UCSD-AML1 (cell line): ENCODE results near the gene STYX.
"Not testable (repeated sequence)": the region's sequence is repeated elsewhere in the genome, so short reads cannot be mapped to it uniquely, and the experiment has no call there.

ENCODE experiments used
- DNase-seq: peaks from one replicate; lab custom pipeline; 2025; ENCODE audit not compliant: unreplicated experiment; lab: John Stamatoyannopoulos, UW

STYX gene

DNA sequence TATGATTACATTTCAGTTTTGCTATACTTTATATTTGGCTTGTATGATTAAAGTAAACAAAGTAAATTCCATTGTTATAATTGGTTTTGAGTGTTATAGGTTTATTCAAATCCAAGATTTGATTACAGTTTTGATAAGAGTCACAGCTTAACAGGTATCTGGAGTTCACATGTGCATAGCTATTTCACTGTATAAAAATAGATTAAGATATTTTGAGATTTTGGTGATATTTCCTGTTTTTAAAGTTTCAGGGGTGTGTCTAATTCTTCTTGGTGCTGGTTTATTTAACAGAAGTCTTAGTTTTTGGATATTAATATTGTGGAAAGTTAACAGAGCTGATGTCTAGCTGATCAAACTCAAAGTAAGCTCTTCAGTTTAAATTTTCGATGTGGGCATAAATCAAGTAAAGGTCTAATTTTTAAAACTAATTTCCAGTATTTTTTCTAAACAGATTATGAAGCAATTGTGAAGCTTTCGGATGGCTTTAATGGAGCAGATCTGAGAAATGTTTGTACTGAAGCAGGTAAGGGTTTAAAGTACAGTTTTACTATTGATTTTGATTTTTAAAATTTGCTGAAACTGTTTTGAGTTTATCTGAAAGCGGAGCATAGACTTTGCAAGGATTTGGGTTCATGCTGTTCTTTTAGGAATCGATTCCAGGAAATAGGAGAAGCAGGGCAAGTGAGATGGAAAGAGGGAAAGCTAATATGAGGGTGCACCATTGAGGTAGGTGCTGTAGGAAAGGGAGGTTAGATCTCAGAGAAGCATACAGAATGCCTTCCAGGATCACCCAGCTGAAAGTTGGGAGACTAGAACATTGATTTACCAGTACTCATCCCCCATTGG, 6.2 kb upstream of the STYX start:
- no peak for DNase-seq

DNA sequence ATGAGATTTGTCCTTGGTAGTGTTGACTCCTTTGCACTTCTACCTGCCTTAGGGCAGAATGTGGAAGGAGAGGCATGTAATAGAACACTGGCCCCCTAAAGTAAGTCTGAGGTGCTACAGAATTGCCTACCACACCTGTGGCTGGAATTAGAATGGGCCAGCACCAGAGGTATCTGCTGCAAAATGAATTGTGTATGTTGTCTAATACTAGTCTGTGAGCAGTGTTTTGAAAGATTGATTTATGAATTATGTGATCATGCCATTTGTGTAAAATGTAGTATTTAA, 5.7 kb upstream of the STYX start:
- DNase-seq: no peak

DNA sequence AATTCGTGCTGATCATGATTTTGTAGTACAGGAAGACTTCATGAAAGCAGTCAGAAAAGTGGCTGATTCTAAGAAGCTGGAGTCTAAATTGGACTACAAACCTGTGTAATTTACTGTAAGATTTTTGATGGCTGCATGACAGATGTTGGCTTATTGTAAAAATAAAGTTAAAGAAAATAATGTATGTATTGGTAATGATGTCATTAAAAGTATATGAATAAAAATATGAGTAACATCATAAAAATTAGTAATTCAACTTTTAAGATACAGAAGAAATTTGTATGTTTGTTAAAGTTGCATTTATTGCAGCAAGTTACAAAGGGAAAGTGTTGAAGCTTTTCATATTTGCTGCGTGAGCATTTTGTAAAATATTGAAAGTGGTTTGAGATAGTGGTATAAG, 2.5 kb upstream of the STYX start:
- not testable (repeated sequence) for DNase-seq

DNA sequence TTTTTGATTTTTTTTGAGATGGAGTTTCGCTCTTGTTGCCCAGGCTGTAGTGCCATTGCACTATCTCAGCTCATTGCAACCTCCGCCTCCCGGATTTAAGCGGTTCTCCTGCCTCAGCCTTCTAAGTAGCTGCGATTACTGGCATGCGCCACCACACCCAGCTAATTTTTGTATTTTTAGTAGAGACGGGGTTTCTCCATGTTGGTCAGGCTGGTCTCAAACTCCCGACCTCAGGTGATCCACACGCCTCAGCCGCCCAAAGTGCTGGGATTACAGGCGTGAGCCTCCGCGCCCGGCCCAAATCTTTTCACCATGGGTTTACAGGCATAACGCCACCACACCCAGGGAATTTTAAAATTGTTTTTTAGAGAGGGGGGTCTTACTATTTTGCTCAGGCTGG, 931 bp upstream of the STYX start:
- DNase-seq: not testable (repeated sequence)

DNA sequence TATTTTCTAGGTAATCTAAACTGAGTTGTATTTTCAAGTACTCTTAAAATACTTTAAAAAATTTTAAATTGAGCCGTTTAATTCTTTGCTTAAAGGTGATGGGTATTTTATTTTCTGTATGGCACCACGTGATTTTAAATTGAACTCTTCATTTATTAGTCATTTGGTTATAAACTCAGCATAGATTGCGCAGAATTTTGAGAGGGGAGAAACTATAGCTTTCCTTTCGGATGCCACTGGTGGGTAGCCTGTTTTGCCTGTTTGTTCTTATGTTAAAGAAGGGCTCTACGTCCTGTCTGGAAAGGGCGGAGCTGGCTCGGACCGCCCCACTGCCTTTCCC, 411 bp upstream of the STYX start:
- DNase-seq: no peak

DNA sequence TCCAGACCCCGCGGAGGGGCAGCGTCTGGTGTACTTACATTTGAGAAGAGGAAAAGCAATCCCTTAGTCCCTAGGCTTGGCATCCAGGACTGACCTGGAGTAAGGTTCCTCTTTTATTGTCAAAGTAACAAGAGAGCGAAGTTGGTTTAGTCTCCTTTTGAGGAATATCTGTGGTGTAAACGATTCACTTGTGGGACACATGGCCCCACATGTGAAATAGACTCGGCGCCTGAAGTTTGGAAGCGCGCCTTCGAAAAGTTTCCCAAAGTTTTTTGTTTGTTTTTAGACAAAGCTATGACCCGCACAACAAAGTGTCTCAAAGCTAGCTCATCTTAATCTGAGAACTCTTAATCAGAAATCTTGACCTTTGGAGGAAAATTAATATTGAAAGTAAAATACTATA, 744 bp downstream of the STYX start:
- DNase-seq: no peak

DNA sequence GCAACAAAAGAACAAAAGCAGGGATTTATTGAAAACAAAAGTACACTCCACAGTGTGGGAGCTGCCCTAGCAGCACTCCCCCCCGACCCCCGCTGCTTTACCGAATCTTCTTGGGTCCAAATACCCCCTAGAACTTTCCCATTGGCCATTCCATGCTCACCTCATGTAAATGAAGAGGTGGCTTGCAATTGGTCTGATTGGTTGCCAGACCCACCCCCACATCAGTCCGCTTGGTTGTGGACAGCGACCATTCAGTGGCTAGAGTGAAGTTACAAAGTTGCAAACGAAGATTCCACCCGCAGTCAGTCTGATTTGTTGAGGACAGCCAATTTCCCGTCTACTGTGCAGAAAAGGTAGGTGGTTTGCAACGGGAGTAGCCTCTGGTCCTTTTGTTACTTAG, 3.9 kb downstream of the STYX start:
- DNase-seq: no peak

DNA sequence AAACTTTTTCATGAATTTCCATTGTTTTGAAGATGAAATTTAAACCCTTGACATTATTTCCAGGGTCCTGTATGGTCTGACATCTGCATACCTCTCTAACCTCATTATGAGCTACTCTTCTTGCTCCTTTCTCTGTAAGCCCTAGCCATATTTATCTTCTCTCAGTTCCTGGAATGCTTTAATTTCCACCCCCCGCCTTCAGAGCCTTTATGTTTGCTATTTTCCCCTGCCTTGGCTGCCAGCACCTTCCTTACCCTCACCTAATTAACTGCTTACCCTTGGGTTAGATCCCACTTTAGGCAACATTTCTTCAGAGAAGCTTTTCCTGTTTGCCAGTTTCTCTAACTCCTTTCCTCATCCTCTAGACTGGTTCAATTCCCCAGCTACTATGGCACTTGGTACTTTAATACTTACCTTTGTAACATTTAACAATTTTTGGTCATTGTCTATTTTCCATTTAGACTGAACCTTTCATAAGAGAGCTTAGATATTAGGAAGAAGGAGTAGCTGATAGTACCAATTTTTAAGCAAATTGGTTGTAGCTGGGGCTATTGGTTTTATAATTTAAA, 6.0 kb downstream of the STYX start:
- no peak for DNase-seq

DNA sequence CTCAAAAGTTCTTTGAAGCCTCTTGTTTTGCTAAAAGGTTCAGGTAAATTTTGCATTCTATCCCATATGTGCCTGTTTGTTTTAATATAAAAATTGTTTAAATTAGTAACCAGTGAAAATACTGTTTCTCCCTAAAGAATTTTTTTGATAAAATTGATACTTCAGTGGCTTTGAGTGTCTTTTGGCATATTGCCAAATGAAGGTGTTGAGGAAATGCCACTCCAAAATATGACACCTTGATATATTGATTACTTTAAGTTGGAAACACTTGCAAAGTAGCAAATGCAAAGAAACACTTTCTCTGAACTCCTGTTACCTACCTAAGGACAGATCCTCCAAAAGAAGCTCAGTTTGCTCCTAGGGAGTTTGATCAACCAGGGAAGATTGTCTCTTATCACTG, 8.4 kb downstream of the STYX start:
- no peak for DNase-seq

DNA sequence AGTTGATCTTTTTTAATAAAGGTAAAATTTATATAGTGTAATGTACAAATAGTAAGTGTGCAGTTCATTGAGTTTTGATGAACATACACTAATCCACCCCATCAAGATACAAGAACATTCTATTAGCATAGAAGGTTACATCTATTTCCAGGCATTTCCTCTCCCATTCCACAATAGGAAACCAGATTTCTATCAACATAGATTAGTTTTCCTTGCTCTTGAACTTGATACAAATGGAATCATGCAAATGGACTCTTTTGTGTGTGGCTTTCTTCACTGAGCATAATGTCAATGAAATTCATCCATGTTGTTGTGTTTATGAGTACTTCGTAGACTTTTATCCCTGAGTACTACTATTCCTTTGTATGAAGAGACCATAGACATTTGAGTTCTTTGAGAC, 10.8 kb downstream of the STYX start:
- no peak for DNase-seq

DNA sequence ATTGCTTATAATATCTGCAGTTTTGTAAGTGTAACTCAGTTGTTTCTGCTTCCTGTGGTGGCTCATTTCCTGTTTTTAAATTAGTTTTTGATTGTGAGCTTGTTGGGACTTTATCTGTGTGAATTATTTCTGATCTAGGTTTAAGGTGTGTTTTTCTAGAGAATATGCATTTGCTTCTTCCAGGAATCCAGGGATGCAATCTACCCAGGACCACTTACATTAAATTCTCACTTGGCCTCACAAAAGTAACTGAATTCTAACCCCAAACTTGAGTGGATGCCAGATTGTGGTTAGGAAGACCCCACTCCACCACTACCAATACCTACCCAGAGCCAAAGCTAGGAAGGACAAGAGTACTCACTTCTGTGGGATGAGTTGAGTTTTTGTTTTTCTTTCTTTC, 11.9 kb downstream of the STYX start:
- DNase-seq: no peak

DNA sequence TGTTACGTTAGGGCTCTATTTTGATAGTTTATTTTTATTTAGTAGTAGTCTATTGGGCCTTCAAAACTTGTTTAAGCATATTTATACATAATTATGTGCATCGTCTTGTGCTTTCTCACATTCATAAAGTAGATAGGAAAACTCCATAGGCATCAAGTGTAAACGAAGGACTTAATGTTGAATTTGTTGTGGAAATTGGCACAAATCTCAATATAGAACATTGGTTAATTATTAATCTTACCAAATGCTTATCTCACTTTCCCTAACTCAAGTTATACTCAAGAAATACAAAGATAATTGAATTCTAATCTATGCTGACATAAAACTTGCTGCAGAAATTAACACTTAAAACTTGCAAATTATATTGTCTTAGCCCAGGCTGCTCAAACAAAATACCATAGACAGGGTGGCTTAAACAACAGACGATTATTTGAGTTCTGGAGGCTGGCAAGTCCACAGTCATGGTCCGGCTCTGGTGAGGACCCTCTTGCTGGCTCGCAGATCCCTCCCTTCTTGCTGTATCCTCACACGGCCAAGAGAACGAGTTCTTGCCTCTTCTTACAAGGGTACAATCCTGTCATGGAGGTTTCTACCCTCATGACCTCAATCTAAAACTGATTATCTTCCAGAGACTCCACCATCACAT, 18.8 kb downstream of the STYX start:
- DNase-seq: no peak

DNA sequence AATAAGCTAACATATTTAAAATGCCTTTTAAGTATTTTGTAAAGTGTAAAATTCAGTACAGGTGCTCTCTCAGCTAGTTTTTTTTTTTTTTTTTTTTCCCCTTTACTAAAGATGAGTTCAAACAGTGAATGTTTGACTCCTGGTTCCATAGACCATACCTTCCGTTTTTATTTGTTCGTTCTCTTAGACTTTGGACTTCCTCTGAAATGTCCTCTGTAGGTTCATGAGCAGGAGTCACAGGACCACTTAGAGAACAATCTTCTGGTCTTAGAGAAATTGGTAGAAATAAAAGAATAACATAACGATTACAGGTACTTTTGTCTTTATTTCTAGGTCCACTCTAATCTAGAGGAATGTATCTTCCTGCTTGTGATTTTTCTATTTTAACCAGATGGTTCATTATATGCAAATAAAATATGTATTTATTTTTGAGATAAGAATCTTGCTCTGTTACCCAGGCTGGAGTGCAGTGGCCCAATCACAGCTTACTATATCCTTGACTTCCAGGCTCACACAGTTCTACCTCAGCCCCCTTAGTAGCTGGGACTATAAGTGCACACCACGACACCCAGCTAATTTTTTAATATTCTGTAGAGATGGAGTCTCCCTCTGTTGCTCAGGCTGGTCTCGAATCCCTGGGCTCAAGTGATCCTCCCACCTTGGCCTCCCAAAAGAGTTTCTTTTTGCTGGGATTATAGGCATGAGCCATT, 25.8 kb downstream of the STYX start:
- no peak for DNase-seq

DNA sequence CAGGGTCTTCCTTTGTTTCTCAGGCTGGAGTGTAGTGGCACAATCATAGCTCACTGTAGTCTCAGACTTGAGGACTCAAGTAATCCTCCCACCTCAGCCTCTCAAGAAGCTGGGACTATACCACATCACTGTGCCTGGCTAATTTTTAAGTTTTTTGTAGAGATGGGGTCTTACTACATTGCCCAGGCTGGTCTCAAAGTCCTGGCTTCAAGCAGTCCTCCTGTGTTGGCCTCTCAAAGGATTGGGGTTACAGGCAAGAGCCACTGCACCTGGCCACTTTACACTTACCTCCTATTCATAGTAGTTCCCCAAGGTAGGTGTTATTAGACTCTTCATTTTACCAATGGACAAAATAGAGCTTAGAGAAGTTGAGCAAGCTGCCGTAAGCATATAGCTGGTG, 29.2 kb downstream of the STYX start:
- DNase-seq: no peak

DNA sequence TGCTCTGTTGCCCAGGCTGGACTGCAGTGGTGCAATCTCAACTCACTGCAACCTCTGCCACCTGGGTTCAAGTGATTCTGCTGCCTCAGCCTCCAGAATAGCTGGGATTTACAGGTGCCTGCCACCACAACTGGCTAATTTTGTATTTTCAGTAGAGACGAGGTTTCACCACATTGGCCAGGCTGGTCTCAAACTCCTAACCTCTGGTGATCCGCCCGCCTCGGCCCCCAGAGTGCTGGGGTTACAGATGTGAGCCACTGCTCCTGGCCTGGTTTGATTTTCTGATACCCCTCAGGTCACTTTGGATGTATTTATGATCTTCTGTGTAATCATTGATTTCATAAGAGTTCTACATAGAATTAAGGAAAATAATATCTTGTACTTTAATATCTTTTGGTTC, 33.0 kb downstream of the STYX start:
- not testable (repeated sequence) for DNase-seq

DNA sequence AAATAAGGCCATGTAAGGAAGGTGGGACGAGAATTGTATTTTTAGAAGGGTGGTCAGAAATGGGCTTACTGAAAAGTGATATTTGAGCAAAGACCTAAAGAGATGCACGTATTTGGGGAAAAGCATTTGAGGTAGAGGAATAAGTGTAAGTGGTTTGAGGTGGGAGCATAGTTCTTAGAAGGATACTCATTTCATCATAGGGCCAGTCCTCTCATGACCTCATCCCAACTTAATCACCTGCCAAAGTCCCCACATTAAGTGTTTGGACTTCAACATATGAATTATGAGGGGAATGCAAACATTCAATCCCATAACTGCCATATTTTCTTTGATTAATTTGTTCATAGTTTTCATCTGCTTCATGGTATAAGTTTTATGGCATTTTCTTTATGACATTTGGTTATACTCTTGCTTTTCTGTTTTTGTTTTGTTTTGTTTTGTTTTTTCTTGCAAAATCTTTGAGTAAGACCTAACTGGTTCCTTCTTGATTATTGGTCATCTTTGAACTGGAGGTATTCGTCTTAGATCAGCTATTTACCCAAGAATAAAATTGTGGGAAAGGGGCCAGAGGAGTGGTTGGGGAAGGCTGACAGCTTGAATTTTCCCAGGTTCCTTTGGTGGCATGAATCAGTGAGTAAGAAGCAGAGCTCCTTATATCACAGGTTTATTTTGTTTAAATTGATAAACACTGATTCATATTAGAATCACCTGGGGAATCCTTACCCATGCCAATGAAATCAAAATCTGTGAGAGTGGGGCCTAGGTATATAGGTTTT, 37.3 kb downstream of the STYX start:
- no peak for DNase-seq

DNA sequence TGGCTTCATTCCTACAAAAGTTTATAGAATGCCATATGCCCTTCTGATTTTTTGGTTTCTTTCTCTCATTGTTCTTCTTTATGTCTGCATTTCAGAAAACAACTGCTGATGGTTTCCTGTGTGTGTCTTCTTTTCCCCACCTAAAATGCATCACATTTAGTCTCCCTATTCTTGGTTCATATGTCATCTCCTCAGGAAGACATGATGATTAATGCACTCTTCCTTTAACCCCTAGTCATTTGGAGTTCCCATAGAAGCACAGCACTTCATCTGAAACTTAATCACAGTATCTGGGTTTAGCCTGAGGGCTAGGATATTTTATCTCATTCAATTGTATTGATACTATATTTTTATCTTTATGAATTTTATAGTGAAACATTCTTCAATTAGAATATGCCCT, 39.9 kb downstream of the STYX start:
- no peak for DNase-seq

DNA sequence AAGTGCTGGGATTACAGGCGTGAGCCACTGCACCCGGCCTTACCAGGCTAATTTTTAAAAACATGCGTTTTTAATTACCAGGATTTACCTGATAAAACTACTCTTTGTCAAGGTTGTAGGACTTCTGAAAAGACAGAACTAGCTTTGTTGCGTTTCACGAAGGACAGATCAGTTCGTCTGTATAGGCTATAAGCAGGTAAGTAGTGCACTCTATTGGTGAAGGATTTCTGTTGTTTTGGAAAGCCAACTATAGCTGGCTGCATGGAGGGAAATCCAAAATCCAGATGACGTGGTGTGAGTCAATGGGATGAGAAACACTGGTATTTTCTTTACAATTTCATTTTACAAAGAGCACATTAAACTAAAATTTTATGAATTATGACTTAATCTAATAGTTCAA, 46.9 kb downstream of the STYX start:
- DNase-seq: no peak

DNA sequence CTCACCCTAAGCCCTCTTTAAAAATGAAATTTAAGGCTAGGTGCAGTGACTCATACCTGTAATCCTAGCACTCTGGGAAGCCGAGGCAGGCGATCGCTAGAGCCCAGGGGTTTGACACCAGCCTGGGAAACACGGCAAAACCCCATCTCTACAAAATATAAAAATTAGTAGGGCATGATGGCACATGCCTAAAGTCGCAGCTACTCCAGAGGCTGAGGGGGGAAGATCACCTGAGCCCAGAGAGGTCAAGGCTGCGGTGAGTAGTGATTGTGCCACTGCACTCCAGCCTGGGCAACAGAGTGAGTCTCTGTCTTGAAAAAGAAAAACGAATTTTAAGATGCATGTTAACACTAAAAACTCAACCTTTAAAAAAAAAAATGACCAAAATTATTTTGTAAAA, 48.7 kb downstream of the STYX start:
- DNase-seq: no peak

DNA sequence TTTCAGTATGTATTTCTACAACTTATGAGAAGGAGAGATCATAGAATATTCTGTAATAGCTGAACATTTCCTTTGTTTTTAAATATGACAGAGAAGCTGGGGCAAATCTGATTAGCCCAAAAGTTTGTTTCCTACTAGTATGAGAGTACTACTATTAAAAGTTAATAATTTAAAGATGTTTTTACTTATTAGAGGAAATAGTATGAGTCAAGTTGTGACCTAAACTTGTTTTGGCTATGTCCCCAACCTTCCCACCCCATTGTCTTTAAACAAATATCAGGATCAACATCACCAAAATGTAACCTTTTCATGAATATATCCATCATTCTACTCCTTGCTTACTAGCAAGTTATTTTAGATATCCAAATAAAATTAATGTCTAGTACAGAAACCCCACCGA, 50.9 kb downstream of the STYX start:
- no peak for DNase-seq

DNA sequence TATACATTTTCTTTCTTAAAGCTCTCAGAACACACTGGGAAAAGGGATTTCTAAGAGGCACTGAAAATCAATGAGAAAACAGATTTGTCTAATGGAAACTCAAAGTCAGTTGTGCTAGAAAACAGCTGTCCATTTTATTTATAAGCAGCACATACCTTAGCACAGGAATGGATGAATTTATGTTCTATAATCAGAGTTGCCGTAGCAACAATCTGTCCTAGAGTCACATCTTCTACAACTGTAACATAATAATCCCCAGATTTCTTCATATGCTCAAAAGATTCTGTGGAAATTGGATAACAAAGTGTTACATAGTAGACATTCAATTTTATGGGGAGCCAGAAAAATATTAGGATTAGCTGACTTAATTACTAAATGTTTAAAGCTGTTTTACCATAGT, 51.7 kb downstream of the STYX start:
- DNase-seq: no peak
